Measurements from ENCODE around the gene ETV6. TPM values are rescaled to one million over a fixed set of nuclear protein-coding genes. Genes with fewer than 3 reads are reported as not detected.
A peak's percentile ranks its signal among the peaks of the same experiment; 100 is the strongest.

The ETV6 gene
- total RNA-seq, 2 experiments from 2014 or later: 17.1 to 19.3 TPM

- Histone ChIP-seq H3K36me3 (ENCODE audit: insufficient read depth, low read length) (no peaks in the 10 kb centered on the region; the same call in 1 of the 2 replicates), H4K20me1 (ENCODE audit: insufficient read depth, low read length) (no peaks in the 10 kb centered on the region), H3K79me2 (ENCODE audit: insufficient read depth, low read depth, low read length) (no peaks in the 10 kb centered on the region), H3K27ac (ENCODE audit: low read depth, low read length, poor library complexity, severe bottlenecking) (no peak overlapping the region), H3K4me2 (ENCODE audit: low read length) (0 out of 2 replicates have a peak overlapping the region, but pooled peaks have one; percentile 61), H3K4me1 (ENCODE audit: insufficient read depth, low read length, poor library complexity, severe bottlenecking) (peaks cover 62% of the 10 kb centered on the region), H3K9me2 (ENCODE audit: insufficient read depth, low read length) (no peaks in the 10 kb centered on the region), H3K9me3 (ENCODE audit: low read length) (no peaks in the 10 kb centered on the region), H2AFZ (ENCODE audit: low read length) (no peak overlapping the region), H3K4me3 (ENCODE audit: low read depth, low read length, poor library complexity, severe bottlenecking) (no peak overlapping the region)
- BruUV-seq (replicated peaks): no TSS peak
- POLR2A ChIA-PET: no interaction called here
- intact Hi-C loops (cut with micrococcal nuclease; ENCODE audit: unreplicated experiment): no loop called here
- TF ChIP-seq CTCF (conservative IDR thresholded peaks at IDR 0.05; ENCODE audit: low read length) (no peak), EZH2phosphoT487 (IDR thresholded peaks at IDR 0.05; ENCODE audit: borderline replicate concordance, low read depth, low read length) (no peak)
- CTCF ChIA-PET (ENCODE audit: unreplicated experiment): no interaction called here
- no peak for DNase-seq (ENCODE audit: low spot score)
These were observed 174.6 kb downstream of the ETV6 start for GRCh38 chr12:11824069-11824468.

GRCh38 chr12:11824736-11825135, 175.3 kb downstream of the ETV6 start:
- ChIA-PET POLR2A (interaction anchor here (1.2 to 1.4 kb wide), 2 partner anchors 12 kb away, joined by 4 to 7 read pairs; no protein-coding TSS in a partner anchor), CTCF (ENCODE audit: unreplicated experiment) (no interaction called here)
- Histone ChIP-seq H3K27ac (ENCODE audit: low read depth, low read length, poor library complexity, severe bottlenecking) (peak overlapping the region; percentile 15), H3K4me2 (ENCODE audit: low read length) (peak overlapping the region; percentile 49; the same call in 1 of the 2 replicates), H3K4me1 (ENCODE audit: insufficient read depth, low read length, poor library complexity, severe bottlenecking) (peaks cover 69% of the 10 kb centered on the region), H2AFZ (ENCODE audit: low read length) (no peak overlapping the region; the same call in 1 of the 2 replicates), H3K9me3 (ENCODE audit: low read length) (no peaks in the 10 kb centered on the region), H3K79me2 (ENCODE audit: insufficient read depth, low read depth, low read length) (no peaks in the 10 kb centered on the region), H3K36me3 (ENCODE audit: insufficient read depth, low read length) (no peaks in the 10 kb centered on the region; the same call in 1 of the 2 replicates), H3K9me2 (ENCODE audit: insufficient read depth, low read length) (no peaks in the 10 kb centered on the region), H4K20me1 (ENCODE audit: insufficient read depth, low read length) (no peaks in the 10 kb centered on the region), H3K4me3 (ENCODE audit: low read depth, low read length, poor library complexity, severe bottlenecking) (no peak overlapping the region)
- TF ChIP-seq EZH2phosphoT487 (IDR thresholded peaks at IDR 0.05; ENCODE audit: borderline replicate concordance, low read depth, low read length): no peak
- TF ChIP-seq CTCF (conservative IDR thresholded peaks at IDR 0.05; ENCODE audit: low read length): no peak
- BruUV-seq (replicated peaks): no TSS peak
- no peak for DNase-seq (ENCODE audit: low spot score)
- intact Hi-C loops (cut with micrococcal nuclease; ENCODE audit: unreplicated experiment): no loop called here

GRCh38 chr12:11825278-11825677, 175.8 kb downstream of the ETV6 start:
- Histone ChIP-seq H2AFZ (ENCODE audit: low read length) (peak overlapping the region; percentile 36; the same call in 1 of the 2 replicates), H4K20me1 (ENCODE audit: insufficient read depth, low read length) (no peaks in the 10 kb centered on the region), H3K9me2 (ENCODE audit: insufficient read depth, low read length) (no peaks in the 10 kb centered on the region), H3K4me2 (ENCODE audit: low read length) (peak overlapping the region; percentile 49), H3K9me3 (ENCODE audit: low read length) (no peaks in the 10 kb centered on the region), H3K36me3 (ENCODE audit: insufficient read depth, low read length) (no peaks in the 10 kb centered on the region; the same call in 1 of the 2 replicates), H3K79me2 (ENCODE audit: insufficient read depth, low read depth, low read length) (no peaks in the 10 kb centered on the region), H3K4me3 (ENCODE audit: low read depth, low read length, poor library complexity, severe bottlenecking) (peak overlapping the region; percentile 13), H3K4me1 (ENCODE audit: insufficient read depth, low read length, poor library complexity, severe bottlenecking) (peaks cover 74% of the 10 kb centered on the region), H3K27ac (ENCODE audit: low read depth, low read length, poor library complexity, severe bottlenecking) (peak overlapping the region; percentile 15)
- intact Hi-C loops (cut with micrococcal nuclease; ENCODE audit: unreplicated experiment): no loop called here
- ChIA-PET CTCF (ENCODE audit: unreplicated experiment) (no interaction called here), POLR2A (interaction anchor here (0.7 to 1.4 kb wide), 4 partner anchors 11 to 148 kb away, joined by 3 to 7 read pairs (median 4); no protein-coding TSS in a partner anchor)
- DNase-seq (ENCODE audit: low spot score): peak; percentile 31
- BruUV-seq (replicated peaks): no TSS peak
- TF ChIP-seq CTCF (conservative IDR thresholded peaks at IDR 0.05; ENCODE audit: low read length) (no peak), EZH2phosphoT487 (IDR thresholded peaks at IDR 0.05; ENCODE audit: borderline replicate concordance, low read depth, low read length) (no peak)
